ENCODE measurements around the gene RBM39. TPM values are rescaled to one million over a fixed set of nuclear protein-coding genes. Genes with fewer than 3 reads are reported as not detected.
A peak's percentile ranks its signal among the peaks of the same experiment; 100 is the strongest.

The RBM39 gene
- total and polyA plus RNA-seq, 9 of the 15 experiments (the other 6 are each of a cell fraction or from before 2014, with no cell fraction given): 143 to 319 (median 228) TPM

DNA sequence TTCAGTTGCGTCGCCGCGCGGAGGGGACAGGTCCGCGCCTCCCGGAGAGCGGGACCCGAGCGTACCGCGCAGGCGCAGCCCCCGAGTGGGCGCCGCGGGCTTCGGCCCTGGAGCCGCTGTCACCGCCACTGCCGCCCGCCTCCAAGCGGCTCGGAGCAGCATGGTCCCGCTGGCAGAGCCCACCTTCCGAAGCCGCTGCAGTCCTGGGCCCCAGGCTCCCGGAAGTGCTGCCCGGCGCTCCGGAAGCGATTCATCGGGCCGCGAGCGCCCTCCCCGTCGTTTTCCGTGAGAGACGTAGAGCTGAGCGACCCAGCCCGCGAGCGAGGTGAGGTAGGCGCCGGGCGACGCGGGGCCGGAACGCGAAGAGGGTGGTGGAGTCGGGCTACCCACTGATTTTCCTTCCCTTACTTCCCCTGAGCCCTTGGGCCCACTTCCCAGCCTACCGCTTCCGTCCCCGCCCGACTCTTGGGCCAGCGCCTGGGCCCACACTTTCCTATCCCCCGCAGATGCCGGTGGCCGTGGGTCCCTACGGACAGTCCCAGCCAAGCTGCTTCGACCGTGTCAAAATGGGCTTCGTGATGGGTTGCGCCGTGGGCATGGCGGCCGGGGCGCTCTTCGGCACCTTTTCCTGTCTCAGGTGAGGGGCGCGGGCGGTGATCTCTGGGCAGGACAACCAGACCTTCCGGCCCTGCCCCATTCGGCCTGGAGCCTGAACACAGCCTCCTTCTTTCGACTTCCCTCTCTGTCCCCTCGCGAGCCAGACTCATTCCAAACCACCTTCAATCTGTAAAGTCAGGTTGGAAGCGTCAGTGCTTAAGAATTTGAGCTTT, 42.7 kb downstream of the RBM39 start, which contains the start of the genes NFS1 and ROMO1 (continued):
- TF ChIP-seq, protein P1, sequence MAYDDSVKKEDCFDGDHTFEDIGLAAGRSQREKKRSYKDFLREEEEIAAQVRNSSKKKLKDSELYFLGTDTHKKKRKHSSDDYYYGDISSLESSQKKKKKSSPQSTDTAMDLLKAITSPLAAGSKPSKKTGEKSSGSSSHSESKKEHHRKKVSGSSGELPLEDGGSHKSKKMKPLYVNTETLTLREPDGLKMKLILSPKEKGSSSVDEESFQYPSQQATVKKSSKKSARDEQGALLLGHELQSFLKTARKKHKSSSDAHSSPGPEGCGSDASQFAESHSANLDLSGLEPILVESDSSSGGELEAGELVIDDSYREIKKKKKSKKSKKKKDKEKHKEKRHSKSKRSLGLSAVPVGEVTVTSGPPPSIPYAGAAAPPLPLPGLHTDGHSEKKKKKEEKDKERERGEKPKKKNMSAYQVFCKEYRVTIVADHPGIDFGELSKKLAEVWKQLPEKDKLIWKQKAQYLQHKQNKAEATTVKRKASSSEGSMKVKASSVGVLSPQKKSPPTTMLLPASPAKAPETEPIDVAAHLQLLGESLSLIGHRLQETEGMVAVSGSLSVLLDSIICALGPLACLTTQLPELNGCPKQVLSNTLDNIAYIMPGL (CRISPR knock-in tag; IDR thresholded peaks at IDR 0.05): 0 out of 2 replicates have a peak, but pooled peaks have one; percentile 43
- no peak for TF ChIP-seq TRIM28 (IDR thresholded peaks at IDR 0.05)
- TF ChIP-seq, protein P2, sequence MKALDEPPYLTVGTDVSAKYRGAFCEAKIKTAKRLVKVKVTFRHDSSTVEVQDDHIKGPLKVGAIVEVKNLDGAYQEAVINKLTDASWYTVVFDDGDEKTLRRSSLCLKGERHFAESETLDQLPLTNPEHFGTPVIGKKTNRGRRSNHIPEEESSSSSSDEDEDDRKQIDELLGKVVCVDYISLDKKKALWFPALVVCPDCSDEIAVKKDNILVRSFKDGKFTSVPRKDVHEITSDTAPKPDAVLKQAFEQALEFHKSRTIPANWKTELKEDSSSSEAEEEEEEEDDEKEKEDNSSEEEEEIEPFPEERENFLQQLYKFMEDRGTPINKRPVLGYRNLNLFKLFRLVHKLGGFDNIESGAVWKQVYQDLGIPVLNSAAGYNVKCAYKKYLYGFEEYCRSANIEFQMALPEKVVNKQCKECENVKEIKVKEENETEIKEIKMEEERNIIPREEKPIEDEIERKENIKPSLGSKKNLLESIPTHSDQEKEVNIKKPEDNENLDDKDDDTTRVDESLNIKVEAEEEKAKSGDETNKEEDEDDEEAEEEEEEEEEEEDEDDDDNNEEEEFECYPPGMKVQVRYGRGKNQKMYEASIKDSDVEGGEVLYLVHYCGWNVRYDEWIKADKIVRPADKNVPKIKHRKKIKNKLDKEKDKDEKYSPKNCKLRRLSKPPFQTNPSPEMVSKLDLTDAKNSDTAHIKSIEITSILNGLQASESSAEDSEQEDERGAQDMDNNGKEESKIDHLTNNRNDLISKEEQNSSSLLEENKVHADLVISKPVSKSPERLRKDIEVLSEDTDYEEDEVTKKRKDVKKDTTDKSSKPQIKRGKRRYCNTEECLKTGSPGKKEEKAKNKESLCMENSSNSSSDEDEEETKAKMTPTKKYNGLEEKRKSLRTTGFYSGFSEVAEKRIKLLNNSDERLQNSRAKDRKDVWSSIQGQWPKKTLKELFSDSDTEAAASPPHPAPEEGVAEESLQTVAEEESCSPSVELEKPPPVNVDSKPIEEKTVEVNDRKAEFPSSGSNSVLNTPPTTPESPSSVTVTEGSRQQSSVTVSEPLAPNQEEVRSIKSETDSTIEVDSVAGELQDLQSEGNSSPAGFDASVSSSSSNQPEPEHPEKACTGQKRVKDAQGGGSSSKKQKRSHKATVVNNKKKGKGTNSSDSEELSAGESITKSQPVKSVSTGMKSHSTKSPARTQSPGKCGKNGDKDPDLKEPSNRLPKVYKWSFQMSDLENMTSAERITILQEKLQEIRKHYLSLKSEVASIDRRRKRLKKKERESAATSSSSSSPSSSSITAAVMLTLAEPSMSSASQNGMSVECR (CRISPR knock-in tag; IDR thresholded peaks at IDR 0.05): peak; percentile 93
- TF ChIP-seq NCOR1 (IDR thresholded peaks at IDR 0.05): 0 out of 2 replicates have a peak, but pooled peaks have one; percentile 6
- no peak for TF ChIP-seq GTF2A2 (tag; IDR thresholded peaks at IDR 0.05)
- no peak for TF ChIP-seq ZNF165 (CRISPR knock-in tag; IDR thresholded peaks at IDR 0.05; ENCODE audit: borderline replicate concordance)
- no peak for TF ChIP-seq ETS2 (tag; IDR thresholded peaks at IDR 0.05; ENCODE audit: borderline replicate concordance, poor library complexity, severe bottlenecking)
- TF ChIP-seq PRPF4 (IDR thresholded peaks at IDR 0.05; ENCODE audit: insufficient read depth, low read depth, low read length, poor library complexity, severe bottlenecking): no peak
- TF ChIP-seq, protein P3, sequence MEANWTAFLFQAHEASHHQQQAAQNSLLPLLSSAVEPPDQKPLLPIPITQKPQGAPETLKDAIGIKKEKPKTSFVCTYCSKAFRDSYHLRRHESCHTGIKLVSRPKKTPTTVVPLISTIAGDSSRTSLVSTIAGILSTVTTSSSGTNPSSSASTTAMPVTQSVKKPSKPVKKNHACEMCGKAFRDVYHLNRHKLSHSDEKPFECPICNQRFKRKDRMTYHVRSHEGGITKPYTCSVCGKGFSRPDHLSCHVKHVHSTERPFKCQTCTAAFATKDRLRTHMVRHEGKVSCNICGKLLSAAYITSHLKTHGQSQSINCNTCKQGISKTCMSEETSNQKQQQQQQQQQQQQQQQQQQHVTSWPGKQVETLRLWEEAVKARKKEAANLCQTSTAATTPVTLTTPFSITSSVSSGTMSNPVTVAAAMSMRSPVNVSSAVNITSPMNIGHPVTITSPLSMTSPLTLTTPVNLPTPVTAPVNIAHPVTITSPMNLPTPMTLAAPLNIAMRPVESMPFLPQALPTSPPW (CRISPR knock-in tag; IDR thresholded peaks at IDR 0.05): peak; percentile 91
- TF ChIP-seq ZNF174 (CRISPR knock-in tag; IDR thresholded peaks at IDR 0.05): no peak
- TF ChIP-seq, protein P4, sequence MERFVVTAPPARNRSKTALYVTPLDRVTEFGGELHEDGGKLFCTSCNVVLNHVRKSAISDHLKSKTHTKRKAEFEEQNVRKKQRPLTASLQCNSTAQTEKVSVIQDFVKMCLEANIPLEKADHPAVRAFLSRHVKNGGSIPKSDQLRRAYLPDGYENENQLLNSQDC (CRISPR knock-in tag; IDR thresholded peaks at IDR 0.05): no peak
- no peak for TF ChIP-seq FOSL1 (tag; conservative IDR thresholded peaks at IDR 0.05)
- 0 out of 2 replicates have a peak, but pooled peaks have one; percentile 13 for TF ChIP-seq ARID1B (IDR thresholded peaks at IDR 0.05)
- TF ChIP-seq FOXK1 (CRISPR knock-in tag; IDR thresholded peaks at IDR 0.05; ENCODE audit: borderline replicate concordance): no peak
- TF ChIP-seq SMARCC2 (IDR thresholded peaks at IDR 0.05; ENCODE audit: low read depth): no peak
- peak; percentile 95 for TF ChIP-seq PHF20 (IDR thresholded peaks at IDR 0.05; ENCODE audit: partially characterized antibody)
- TF ChIP-seq NR4A1 (CRISPR knock-in tag; IDR thresholded peaks at IDR 0.05): no peak
- TF ChIP-seq NR4A1 (tag; IDR thresholded peaks at IDR 0.05): no peak
